HG03520 (cell line): ENCODE results near the gene MTHFD1L.
"Not testable (repeated sequence)": the region's sequence is repeated elsewhere in the genome, so short reads cannot be mapped to it uniquely, and the experiment has no call there.

ENCODE experiments used
- ATAC-seq: cut with Tn5 transposase; IDR thresholded peaks from one replicate; pipeline ENCODE4 v1.9.1; 2021; ENCODE audit warnings: mild to moderate bottlenecking, moderate library complexity; ENCODE audit not compliant: unreplicated experiment

MTHFD1L gene

GRCh38 chr6:151089978-151090377, 224.5 kb downstream of the MTHFD1L start:
- no peak for ATAC-seq

- ATAC-seq, result no peak
These were observed 226.1 kb downstream of the MTHFD1L start for GRCh38 chr6:151091571-151091970.

- ATAC-seq, result no peak
These were observed 227.1 kb downstream of the MTHFD1L start for GRCh38 chr6:151092591-151092990.

- ATAC-seq, result no peak
These were observed 228.2 kb downstream of the MTHFD1L start for GRCh38 chr6:151093706-151094105.

GRCh38 chr6:151095538-151096254, 230.2 kb downstream of the MTHFD1L start:
- ATAC-seq, result no peak

- ATAC-seq, result no peak
These were observed 230.7 kb downstream of the MTHFD1L start for GRCh38 chr6:151096255-151096612.

- no peak for ATAC-seq
These were observed 231.4 kb downstream of the MTHFD1L start for GRCh38 chr6:151096691-151097606.

- no peak for ATAC-seq
These were observed 232.7 kb downstream of the MTHFD1L start for GRCh38 chr6:151098166-151098565.

- ATAC-seq, result no peak
These were observed 234.8 kb downstream of the MTHFD1L start for GRCh38 chr6:151100326-151100725.

- ATAC-seq, result no peak
These were observed 235.8 kb downstream of the MTHFD1L start for GRCh38 chr6:151101161-151101815.

- no peak for ATAC-seq
These were observed 236.6 kb downstream of the MTHFD1L start for GRCh38 chr6:151101816-151102694.

GRCh38 chr6:151103266-151103665, 237.8 kb downstream of the MTHFD1L start:
- ATAC-seq, result no peak

GRCh38 chr6:151107897-151108427, 242.5 kb downstream of the MTHFD1L start:
- no peak for ATAC-seq

- no peak for ATAC-seq
These were observed 243.0 kb downstream of the MTHFD1L start for GRCh38 chr6:151108548-151108947.

- ATAC-seq, result no peak
These were observed 243.9 kb downstream of the MTHFD1L start for GRCh38 chr6:151109361-151109760.

GRCh38 chr6:151109869-151110575, 244.5 kb downstream of the MTHFD1L start:
- no peak for ATAC-seq

GRCh38 chr6:151110576-151110905, 245.0 kb downstream of the MTHFD1L start:
- ATAC-seq, result no peak

- ATAC-seq, result no peak
These were observed 246.2 kb downstream of the MTHFD1L start for GRCh38 chr6:151111670-151112069.

GRCh38 chr6:151112130-151112529, 246.6 kb downstream of the MTHFD1L start:
- no peak for ATAC-seq

- ATAC-seq, result not testable (repeated sequence)
These were observed 247.4 kb downstream of the MTHFD1L start for GRCh38 chr6:151112884-151113283.
